ENCODE measurements around the gene TXNL4A. TPM values are rescaled to one million over a fixed set of nuclear protein-coding genes. Genes with fewer than 3 reads are reported as not detected.

The TXNL4A gene
- total RNA-seq, 1 experiment from 2014 or later = 178 TPM

GRCh38 chr18:79928563-79928960, 59.8 kb downstream of the TXNL4A start:
- RAD21 ChIA-PET (ENCODE audit: low non-redundant PET in 1 of 2, low total read pairs in 2 of 2, uncharacterized antibody in 2 of 2, unreplicated experiment in 2 of 2) = no interaction called here
- H3K9me3 ChIP-seq (ENCODE audit: control insufficient read depth in 1 of 2, insufficient read depth in 1 of 2, low read depth in 1 of 2, low read length in 2 of 2) = peaks cover 16 to 29% of the 10 kb centered on the region in 2 experiments; a peak in 3 of 4 replicates
- no TSS peak for BruUV-seq (replicated peaks)

More at GRCh38 chr18:79928563-79928960, 59.8 kb downstream of the TXNL4A start:
- no peak overlapping the region for H3K4me3 ChIP-seq (replicated peaks in 1 of 2; ENCODE audit: low read depth in 1 of 2, low read length in 2 of 2)
- no peaks in the 10 kb centered on the region for H3K4me1 ChIP-seq (ENCODE audit: control insufficient read depth in 1 of 2, insufficient read depth in 2 of 2, low read length in 2 of 2)
- H3K27me3 ChIP-seq (ENCODE audit: insufficient read depth, low read length) = no peaks in the 10 kb centered on the region
- no peaks in the 10 kb centered on the region for H3K9me2 ChIP-seq (ENCODE audit: insufficient read depth)
- ChIA-PET POLR2A (no interaction called here), CTCF (no interaction called here)
- no peak for ATAC-seq
- no peak overlapping the region for H3K27ac ChIP-seq (ENCODE audit: low read depth, low read length)
- peaks cover 85% of the 10 kb centered on the region for H3K79me2 ChIP-seq (ENCODE audit: insufficient read depth, low read length)
- peaks cover 0 to 20% of the 10 kb centered on the region in 2 experiments for H3K36me3 ChIP-seq (ENCODE audit: control insufficient read depth in 1 of 2, insufficient read depth in 2 of 2, low read length in 2 of 2)
- DNase-seq (ENCODE audit: low read depth, low spot score) = no peak
- no peak overlapping the region for H3K9ac ChIP-seq (ENCODE audit: low read length)
- intact Hi-C loops (cut with micrococcal nuclease) = no loop called here
- no peak overlapping the region for H2AFZ ChIP-seq (ENCODE audit: low read depth, low read length, poor library complexity, severe bottlenecking)
- TF ChIP-seq ZBTB33 (IDR thresholded peaks at IDR 0.05; ENCODE audit: extremely low read depth, insufficient replicate concordance, low read length) (no peak), POLR2A (IDR thresholded peaks at IDR 0.05; ENCODE audit: borderline replicate concordance, extremely low read depth, insufficient read depth, insufficient read length) (no peak), EZH2 (IDR thresholded peaks at IDR 0.05) (no peak), REST (IDR thresholded peaks at IDR 0.05; ENCODE audit: low read depth) (no peak), JUND (IDR thresholded peaks at IDR 0.05) (no peak), SP1 (IDR thresholded peaks at IDR 0.05; ENCODE audit: low read depth) (no peak), YY1 (IDR thresholded peaks at IDR 0.05; ENCODE audit: extremely low read depth, insufficient replicate concordance, low read depth, low read length) (no peak), ELF1 (IDR thresholded peaks at IDR 0.05; ENCODE audit: borderline replicate concordance, low read depth) (no peak), EZH2phosphoT487 (IDR thresholded peaks at IDR 0.05; ENCODE audit: borderline replicate concordance) (no peak), CBX3 (IDR thresholded peaks at IDR 0.05; ENCODE audit: low read depth) (no peak)
- no peaks in the 10 kb centered on the region for H4K20me1 ChIP-seq (ENCODE audit: insufficient read depth)
- no peak overlapping the region for H3K4me2 ChIP-seq (ENCODE audit: low read length)
